Measurements from ENCODE around the gene PARVA.

DNA sequence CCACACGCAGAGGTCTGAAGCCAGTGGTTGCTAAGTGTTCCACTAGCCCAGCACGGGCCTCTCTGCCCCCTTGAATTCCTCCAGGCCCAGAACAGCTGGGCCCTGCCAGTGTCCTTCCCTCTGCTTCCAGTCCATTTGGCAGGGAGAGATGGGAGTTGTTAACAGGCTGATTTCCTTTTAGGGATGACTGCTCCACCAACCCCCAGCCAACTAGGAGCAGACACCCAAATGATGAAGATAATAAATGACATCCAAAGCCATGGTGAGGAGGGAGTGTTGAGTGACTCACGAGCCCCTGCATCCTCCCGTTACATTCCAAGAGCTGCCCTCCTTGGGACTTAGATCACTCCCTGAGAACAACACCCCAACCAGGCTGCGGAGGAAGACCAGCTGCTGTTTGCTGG lies 20.6 kb downstream of the PARVA start:
- TF ChIP-seq CTCF (IDR thresholded peaks at IDR 0.05) (no peak), POLR2A (IDR thresholded peaks at IDR 0.05) (no peak)
